Adrenal gland (tissue), 12 donors: ENCODE data around the gene SH3PXD2B. TPM values are rescaled to one million over a fixed set of nuclear protein-coding genes. Genes with fewer than 3 reads are reported as not detected.
A peak's percentile ranks its signal among the peaks of the same experiment; 100 is the strongest.

Experiments
- DNase-seq, 7 donors: peaks; one replicate each; pipeline ENCODE4 v3.0.0-alpha.2; 2019 to 2020
- H3K27ac ChIP-seq, 5 donors: fragments of 200-600 bp; sonication (generic) in 4 of 5; 1 replicate in 3 of 5; 2 replicates in 2 of 5; pipeline versions ENCODE4 v1.5.1 to v1.8.0; 2016 to 2020; ENCODE audit warnings: mild to moderate bottlenecking in 1 of 5
- H3K27me3 ChIP-seq: fragments of 200-600 bp; 2 replicates; pipeline ENCODE4 v1.8.0; 2021
- H3K36me3 ChIP-seq, 2 donors: fragments of 200-600 bp; replicated peaks in 1 of 2; 1 replicate in 1 of 2; 2 replicates in 1 of 2; pipeline versions ENCODE4 v1.5.1 to v1.8.0; 2018 to 2022
- H3K4me1 ChIP-seq, 2 donors: fragments of 200-600 bp; replicated peaks in 1 of 2; 1 replicate in 1 of 2; 2 replicates in 1 of 2; pipeline versions ENCODE4 v1.5.1 to v1.8.0; 2018 to 2021
- H3K4me3 ChIP-seq, 4 donors: fragments of 200-600 bp; sonication (generic) in 3 of 4; one replicate each; pipeline ENCODE4 v1.5.1; 2016 to 2018
- H3K9me3 ChIP-seq, 3 donors: fragments of 200-600 bp; sonication (generic) in 1 of 3; replicated peaks in 1 of 3; 1 replicate in 2 of 3; 2 replicates in 1 of 3; pipeline versions ENCODE4 v1.5.1 to v1.8.0; 2016 to 2021
- POLR2A ChIP-seq, 2 donors: fragments of 450-650 bp; IDR thresholded peaks; one replicate each; pipeline ENCODE4 v1.6.1; 2017; ENCODE audit warnings: antibody characterized with exemption in 2 of 2, mild to moderate bottlenecking in 2 of 2, moderate library complexity in 1 of 2
- WGBS, 4 donors: extraction: QIAGEN DNeasy Blood & Tissue Kit in 2 of 4; methylation state at CpG; one replicate each; pipeline versions ENCODE4 v1.1.5 to v1.1.7; 2013 to 2017; 5-methylcytosine and 5-hydroxymethylcytosine counted together
- intact Hi-C, 2 donors: fragments of 100-400 bp; cut with DNase I; formaldehyde crosslinking; loops; one replicate each; pipeline versions ENCODE4 v1.14.1 to v1.15.0; 2022 to 2023
- polyA plus RNA-seq, 3 donors: library from polyadenylated mRNA; stranded (reverse); fragments of 200-250 nt in 2 of 3; fragments of 350-450 nt in 1 of 3; fragmentation: Illumina TruSeq in 1 of 3; extraction: RNeasy Lipid Tissue Mini Kit (QIAGEN cat#74804) in 1 of 3; gene quantifications; one replicate each; pipeline ENCODE4 v1.2.3, GENCODE V29; 2013 to 2014
- total RNA-seq, 9 donors: library from RNA; depleted of rRNA in 4 of 9; stranded (reverse); fragments of >200 nt in 4 of 9; fragments of 120-200 nt in 1 of 9; fragmentation: NEBNext Ultra II Directional in 1 of 9; extraction: Animal tissue kit (Norgen Biotek cat#: 25700) in 1 of 9; gene quantifications; one replicate each; pipeline versions ENCODE4 v1.1.0 to v1.2.4, GENCODE V29; 2013 to 2023
- TF ChIP-seq, protein P1 (sequence below), 6 experiments: fragments of 450-650 bp in 4 of 6; fragments of 200-600 bp in 2 of 6; sonication (generic) in 1 of 6; IDR thresholded peaks; 1 replicate in 5 of 6; 2 replicates in 1 of 6; pipeline versions ENCODE4 v1.5.1 to v1.8.0; 2016 to 2021; ENCODE audit warnings: antibody characterized with exemption in 6 of 6, mild to moderate bottlenecking in 2 of 6, moderate library complexity in 1 of 6
- donor health status: healthy with polysubstance abuse.
- donor health status: Bipolar disorder and iron deficiency.
- donor health status: DM: yes; HTN: yes; CAD: no.
- donor health status: DM: no; HTN: no; CAD: no.
- donor health status: DM: no; HTN: no; CAD: no.
- donor health status: DM: yes; HTN: yes; CAD: no.

SH3PXD2B gene
- total and polyA plus RNA-seq, 12 donors, result 15.2 to 111 (median 51.5) TPM

DNA sequence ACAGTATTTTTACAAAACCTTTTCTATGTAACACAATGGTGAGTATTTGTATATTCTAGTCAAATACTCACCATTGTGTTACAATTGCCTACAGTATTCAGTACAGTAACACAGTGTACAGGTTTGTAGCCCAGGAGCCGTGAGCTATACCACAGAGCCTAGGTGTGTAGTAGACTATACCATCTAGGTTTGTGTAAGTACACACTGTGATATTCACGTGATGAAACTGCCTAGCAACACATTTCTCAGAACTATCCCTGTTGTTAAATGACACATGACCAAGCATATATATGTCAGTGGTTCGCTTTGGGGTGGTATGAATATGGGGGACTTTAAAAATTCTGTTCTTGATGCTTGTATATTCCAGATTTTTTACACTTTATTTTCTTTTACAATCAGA lies 21.3 kb downstream of the SH3PXD2B start:
- no peak for DNase-seq
- no peaks in the 10 kb centered on the region for H3K27me3 ChIP-seq
- no peak overlapping the region for H3K4me3 ChIP-seq
- no peaks in the 10 kb centered on the region for H3K36me3 ChIP-seq
- peak overlapping the region in 3 of 5 donors; percentile 4 to 38 (median 21) for H3K27ac ChIP-seq
- intact Hi-C loops, result no loop called here
- TF ChIP-seq POLR2A (IDR thresholded peaks at IDR 0.05), result no peak
- TF ChIP-seq, protein P1, sequence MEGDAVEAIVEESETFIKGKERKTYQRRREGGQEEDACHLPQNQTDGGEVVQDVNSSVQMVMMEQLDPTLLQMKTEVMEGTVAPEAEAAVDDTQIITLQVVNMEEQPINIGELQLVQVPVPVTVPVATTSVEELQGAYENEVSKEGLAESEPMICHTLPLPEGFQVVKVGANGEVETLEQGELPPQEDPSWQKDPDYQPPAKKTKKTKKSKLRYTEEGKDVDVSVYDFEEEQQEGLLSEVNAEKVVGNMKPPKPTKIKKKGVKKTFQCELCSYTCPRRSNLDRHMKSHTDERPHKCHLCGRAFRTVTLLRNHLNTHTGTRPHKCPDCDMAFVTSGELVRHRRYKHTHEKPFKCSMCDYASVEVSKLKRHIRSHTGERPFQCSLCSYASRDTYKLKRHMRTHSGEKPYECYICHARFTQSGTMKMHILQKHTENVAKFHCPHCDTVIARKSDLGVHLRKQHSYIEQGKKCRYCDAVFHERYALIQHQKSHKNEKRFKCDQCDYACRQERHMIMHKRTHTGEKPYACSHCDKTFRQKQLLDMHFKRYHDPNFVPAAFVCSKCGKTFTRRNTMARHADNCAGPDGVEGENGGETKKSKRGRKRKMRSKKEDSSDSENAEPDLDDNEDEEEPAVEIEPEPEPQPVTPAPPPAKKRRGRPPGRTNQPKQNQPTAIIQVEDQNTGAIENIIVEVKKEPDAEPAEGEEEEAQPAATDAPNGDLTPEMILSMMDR (IDR thresholded peaks at IDR 0.05), result no peak
- H3K9me3 ChIP-seq, result no peaks in the 10 kb centered on the region
- WGBS, 4 donors, result 79 to 96% (median 89%) methylated on average over 3 of the region's 3 CpGs
- H3K4me1 ChIP-seq, result peaks cover 31 to 56% of the 10 kb centered on the region in 2 donors

- Histone ChIP-seq H3K4me3 (no peak overlapping the region), H3K27me3 (no peaks in the 10 kb centered on the region), H3K9me3 (no peaks in the 10 kb centered on the region), H3K36me3 (no peaks in the 10 kb centered on the region), H3K27ac (peak overlapping the region; percentile 14 to 91 (median 72)), H3K4me1 (peaks cover 39 to 59% of the 10 kb centered on the region in 2 donors)
- 78 to 93% (median 89%) methylated on average over 1 to 2 of the region's 2 CpGs for WGBS, 4 donors
- peak in 1 of 7 donors; percentile 14 for DNase-seq
- TF ChIP-seq POLR2A (IDR thresholded peaks at IDR 0.05), result no peak
- TF ChIP-seq, protein P1 (IDR thresholded peaks at IDR 0.05), result no peak
- intact Hi-C loops, result no loop called here
Observed at GRCh38 chr5:172430354-172430753, 24.0 kb downstream of the SH3PXD2B start.

DNA sequence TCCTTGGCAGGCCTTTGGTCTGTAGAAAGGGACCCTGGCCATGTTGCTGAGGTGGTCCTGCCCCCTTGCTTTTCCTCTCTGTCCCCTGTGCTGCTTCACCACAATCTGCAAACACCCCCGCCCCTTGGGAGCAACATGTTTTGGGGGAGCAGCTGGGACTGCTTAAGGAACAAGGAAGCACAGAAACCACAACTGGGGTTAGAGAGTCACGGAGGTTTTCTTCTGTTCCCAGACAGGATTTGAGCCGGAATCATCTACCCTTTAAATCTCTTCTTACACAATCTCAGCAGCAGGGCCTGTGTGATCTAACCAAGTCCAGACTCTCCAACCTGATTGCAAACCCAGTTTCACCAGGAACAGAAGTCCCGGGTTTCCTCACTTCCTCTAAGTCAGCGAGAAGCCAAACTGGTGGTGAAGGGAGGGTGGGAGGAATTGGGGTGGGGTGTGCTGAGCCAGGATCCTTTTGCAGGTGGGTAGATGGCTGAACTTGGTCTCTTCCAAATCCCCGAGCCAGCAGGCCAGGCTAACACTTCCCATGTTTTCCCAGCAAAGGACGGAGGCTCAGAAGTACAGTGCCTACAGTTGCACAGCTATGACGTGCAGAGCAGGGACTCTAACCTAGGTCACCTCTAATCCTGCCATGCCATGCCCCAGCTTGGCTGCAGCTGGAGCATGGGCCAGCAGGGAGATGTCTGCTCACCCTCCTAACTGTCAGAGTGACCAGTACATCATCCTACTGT lies 25.0 kb downstream of the SH3PXD2B start:
- H3K4me1 ChIP-seq, result peaks cover 45 to 69% of the 10 kb centered on the region in 2 donors
- 43 to 60% (median 51%) methylated on average over 8 of the region's 8 CpGs for WGBS, 4 donors
- no peaks in the 10 kb centered on the region for H3K9me3 ChIP-seq
- peak overlapping the region; percentile 35 to 91 (median 72) for H3K27ac ChIP-seq
- H3K36me3 ChIP-seq, result no peaks in the 10 kb centered on the region
- H3K27me3 ChIP-seq, result no peaks in the 10 kb centered on the region
- intact Hi-C loops, result no loop called here
- TF ChIP-seq, protein P1 (IDR thresholded peaks at IDR 0.05), result peak in 1 of 6 experiments; percentile 12
- no peak for TF ChIP-seq POLR2A (IDR thresholded peaks at IDR 0.05)
- peak in 2 of 7 donors; percentile 45 to 67 for DNase-seq
- H3K4me3 ChIP-seq, result no peak overlapping the region

DNA sequence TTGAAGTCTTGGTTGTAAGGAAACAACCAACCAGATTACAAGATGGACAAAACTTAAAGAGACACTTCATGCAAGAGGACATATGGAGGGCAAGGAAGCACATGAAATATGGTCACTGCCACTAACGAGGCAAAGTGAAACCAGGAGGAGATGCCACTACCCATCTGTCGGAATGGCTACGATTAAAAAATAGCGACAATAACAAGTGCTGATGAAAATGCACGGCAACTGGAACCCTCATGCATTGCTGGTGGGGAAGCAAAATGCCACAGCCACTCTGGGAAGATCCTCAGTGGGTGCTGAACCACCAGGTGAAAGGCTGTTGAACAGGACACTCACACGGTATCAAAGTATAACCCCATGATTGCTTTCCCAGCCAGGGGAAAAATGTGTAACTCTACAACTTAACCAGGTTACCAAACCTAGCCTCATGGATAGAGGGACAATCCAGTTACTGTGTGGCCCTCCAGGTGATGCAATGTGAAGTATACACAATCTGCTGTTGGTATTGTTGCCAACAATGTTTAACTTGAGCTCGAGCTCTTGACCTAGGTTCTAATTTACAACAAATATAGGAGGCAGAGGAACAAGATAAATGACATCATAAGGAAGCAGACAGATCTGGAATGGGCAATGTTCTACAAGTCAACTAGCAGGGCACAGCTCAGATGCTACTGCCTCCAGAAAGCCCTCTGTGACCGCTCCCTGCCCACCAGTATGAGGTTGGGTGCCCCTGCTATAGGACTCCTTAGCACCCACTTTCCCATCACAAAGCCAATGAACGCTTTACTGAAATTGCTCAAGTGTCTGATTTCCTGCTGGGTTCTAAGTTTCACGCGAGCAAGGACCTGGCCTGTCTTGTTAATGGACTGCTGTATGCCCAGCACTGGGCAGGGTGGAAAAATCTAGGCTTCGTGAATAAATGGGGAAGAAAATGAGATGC lies 25.8 kb downstream of the SH3PXD2B start:
- Histone ChIP-seq H3K4me3 (no peak overlapping the region), H3K36me3 (no peaks in the 10 kb centered on the region), H3K9me3 (no peaks in the 10 kb centered on the region), H3K27ac (peak overlapping the region; percentile 14 to 91 (median 72)), H3K4me1 (peaks cover 41 to 68% of the 10 kb centered on the region in 2 donors), H3K27me3 (no peaks in the 10 kb centered on the region)
- 76 to 88% (median 82%) methylated on average over 12 of the region's 12 CpGs for WGBS, 4 donors
- DNase-seq, result no peak
- intact Hi-C loops, result no loop called here
- TF ChIP-seq POLR2A (IDR thresholded peaks at IDR 0.05), result no peak
- TF ChIP-seq, protein P1 (IDR thresholded peaks at IDR 0.05), result no peak
